Cerebellar nuclear complex (tissue), 1 donor: ENCODE measurements around the gene EVA1C.
"Not testable (repeated sequence)": the region's sequence is repeated elsewhere in the genome, so short reads cannot be mapped to it uniquely, and the experiment has no call there.

Experiments used
- DNase-seq, 2 experiments: peaks; one replicate each; lab custom pipeline; 2025; lab: John Stamatoyannopoulos, UW

The EVA1C gene

DNA sequence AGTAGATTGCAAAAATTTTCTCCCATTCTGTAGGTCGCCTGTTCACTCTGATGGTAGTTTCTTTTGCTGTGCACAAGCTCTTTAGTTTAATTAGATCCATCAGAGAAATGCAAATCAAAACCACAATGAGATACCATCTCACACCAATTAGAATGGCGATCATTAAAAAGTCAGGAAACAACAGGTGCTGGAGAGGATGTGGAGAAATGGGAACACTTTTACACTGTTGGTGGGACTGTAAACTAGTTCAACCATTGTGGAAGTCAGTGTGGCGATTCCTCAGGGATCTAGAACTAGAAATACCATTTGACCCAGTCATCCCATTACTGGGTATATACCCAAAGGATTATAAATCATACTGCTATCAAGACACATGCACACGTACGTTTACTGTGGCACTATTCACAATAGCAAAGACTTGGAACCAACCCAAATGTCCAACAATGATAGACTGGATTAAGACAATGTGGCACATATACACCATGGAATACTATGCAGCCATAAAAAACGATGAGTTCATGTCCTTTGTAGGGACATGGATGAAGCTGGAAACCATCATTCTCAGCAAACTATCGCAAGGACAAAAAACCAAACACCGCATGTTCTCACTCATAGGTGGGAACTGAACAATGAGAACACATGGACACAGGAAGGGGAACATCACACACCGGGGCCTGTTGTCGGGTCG is 21.8 kb upstream of the EVA1C start:
- not testable (repeated sequence) for DNase-seq

DNA sequence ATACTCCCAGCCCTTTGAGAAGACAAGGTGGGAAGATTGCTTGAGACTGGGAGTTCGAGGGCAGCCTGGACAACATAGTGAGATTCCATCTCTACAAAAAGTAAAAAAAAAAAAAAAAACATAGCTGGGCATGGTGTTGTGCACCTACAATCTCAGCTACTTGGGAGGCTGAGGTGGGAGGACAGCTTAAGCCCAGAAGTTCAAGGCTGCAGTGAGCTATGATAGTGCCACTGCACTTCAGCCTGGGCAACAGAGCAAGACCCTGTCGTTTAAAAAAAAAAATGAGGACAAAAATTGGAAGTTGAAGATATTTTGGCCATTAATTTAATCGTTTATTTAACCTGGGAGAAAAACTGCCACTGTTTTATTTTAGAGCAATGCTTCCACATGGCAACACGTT is 20.8 kb upstream of the EVA1C start:
- DNase-seq, result no peak

DNA sequence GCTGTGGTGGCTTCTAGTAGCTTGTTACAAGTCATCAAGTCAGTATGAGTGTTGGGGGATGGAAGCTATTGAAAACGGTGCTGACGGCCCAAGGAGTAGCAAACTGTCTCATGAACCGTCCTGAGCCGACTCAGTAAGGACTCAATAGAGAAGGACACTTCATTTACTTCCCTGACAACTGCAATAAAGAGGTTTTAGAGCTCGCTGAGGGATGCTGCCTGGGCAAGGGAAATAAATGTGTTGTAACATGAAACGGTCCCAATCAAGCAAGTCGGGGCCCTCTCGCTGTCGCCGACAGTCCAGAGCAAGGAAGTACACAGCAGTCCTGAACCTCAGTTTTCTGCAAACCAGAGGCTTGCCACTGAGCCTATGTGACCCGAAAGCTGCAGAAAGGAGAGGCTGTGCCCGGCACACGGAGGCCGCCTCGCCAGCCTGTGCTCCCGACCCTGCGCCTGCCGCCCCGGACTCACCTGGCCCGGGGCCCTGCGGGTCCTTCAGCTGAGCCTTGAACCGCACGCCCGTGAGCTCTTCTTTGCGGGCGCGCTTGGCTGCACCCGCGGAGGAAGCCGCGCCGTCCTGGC is 20.1 kb upstream of the EVA1C start:
- DNase-seq, result no peak

DNA sequence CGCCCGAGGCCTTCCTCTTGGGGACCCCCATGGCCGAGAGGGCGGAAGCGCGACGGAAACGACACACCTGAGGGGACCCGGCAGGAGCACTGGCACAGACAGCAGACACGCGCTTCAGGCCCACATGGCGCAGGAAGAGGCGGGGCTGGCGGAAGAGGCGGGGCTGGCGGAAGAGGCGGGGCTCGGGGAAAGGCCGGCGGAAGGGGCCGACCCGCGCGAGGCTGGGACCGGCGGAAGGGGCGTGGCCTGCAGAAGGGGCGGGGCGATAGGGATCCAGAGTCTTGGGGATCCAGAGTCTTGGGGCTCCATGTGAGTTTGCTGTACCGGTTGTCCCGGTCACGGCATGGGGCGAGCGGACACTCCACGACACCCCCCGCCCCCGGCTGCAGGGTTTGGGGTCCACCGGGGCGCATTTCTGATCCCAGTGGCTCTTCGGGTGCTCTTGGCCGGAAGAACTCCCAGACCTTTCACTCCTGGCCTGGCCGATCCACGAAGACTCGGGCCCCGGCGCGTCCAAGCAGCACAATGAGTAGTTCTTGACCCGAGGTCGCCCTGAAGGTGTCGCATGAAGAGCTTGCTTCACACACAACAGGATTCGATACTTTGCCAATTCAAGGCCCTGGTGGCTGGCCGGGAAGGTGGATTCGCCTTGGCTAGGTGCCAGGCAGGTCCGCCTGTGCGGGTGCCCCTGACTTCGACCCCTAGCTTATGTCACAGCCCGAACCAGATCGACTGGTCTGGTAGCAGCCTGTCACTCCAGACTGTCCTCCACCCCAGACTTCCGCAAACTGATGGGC is 19.4 kb upstream of the EVA1C start, which contains the start of gene URB1:
Gene URB1 (minus strand): TSS at position 133 of the 797 bp plus-strand sequence. CDS start 102 bp downstream, at position 31.
- peak; percentile 9 to 72 for DNase-seq

DNA sequence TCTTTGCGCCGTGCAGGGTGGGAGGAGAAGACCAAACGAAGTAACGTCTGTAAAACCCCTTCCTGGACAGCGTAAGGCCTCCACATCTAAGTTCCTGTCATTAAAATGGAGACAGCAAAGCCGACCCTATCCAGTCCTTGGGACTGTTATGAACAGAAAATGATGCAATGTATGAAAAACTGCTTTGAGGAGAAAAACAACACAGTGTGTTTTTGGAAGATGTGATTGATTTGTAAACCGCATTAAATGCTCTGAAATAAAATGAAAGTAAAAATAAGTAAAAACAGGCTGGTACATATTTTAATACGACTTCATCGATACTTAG is 18.9 kb upstream of the EVA1C start:
- DNase-seq, result no peak

DNA sequence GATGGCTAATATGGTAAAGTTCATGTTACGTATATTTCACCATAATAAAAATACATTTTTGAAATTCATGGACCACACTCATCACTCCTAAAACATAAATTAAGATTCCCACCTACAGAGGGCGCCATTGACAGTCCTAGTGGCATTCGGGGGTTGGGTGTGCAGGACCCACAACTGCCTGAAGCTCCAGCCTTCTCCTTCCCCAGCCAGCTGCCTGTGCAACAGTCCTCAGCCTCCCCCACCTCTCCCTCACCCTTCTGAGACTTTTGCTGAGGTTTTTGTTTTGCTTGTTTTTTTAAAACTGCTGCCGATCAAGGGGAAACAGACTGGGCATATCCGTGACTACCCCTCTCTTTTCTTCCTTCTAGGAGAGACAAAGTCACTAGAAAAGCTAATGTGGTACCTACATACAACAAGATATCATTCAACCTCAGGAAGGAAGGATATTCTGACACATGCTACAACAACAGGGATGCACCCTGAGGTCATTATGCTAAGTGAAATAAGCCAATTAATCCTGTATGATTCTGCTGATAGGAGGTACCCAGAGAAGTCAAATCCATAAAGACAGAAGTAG is 9.2 kb upstream of the EVA1C start:
- no peak for DNase-seq

DNA sequence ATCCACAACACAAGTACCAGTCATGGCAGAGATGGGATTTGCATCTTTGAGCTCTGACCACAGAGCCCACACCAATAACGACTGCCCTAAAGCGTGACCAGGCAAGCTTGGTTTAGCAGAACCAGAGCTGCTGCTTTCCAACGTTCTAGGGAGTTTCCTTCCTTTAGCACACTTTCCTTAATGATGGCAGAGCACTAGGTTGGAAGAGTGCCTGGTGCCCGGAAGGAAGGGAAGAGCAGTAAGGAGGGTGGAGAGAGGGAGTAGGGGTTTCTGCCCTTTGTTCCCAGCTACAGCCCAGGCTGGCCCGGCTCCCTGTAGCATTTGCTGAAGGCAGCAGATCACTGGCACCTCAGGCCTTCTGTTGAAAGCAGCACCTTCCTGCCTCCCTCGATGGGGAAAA is 6.1 kb upstream of the EVA1C start:
- DNase-seq, result no peak

DNA sequence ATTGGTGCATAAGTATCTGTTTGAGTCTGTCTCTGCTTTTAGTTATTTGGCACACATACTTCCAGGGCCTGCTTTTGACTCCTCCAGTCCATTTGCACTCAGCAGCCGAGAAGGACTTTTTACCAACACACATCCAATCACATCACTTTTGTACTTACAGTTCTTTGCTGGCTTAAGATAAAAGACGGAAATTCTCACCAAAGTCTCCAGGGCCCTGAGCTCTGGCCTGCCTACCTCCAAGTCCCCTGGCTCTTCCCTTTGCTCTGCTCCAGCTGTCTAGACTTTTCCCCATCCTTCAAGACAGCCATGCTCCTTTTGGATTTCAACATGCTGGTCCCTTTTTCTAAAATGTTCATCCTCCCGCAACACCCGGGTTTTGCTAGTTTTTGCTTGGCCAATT is 2.2 kb upstream of the EVA1C start:
- DNase-seq, result no peak

DNA sequence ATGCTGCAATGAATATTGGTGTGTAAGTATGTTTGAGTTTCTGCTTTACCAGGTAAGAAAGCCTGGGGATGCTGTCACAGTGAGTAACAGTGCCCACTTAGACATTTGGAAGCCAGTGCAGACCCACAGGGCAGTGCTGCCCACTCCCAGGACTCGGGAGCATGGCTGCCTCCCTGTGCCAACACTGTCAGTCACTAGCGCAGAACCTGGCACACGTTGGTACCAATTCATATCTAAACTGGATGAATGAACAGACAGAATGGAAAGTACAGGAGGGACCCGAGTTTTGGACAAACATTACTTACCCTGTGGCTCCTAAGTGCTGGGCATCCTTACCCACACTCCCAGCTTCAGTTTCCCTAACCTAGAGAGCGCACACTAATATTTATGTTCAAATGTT is 1.6 kb upstream of the EVA1C start:
- DNase-seq, result no peak

DNA sequence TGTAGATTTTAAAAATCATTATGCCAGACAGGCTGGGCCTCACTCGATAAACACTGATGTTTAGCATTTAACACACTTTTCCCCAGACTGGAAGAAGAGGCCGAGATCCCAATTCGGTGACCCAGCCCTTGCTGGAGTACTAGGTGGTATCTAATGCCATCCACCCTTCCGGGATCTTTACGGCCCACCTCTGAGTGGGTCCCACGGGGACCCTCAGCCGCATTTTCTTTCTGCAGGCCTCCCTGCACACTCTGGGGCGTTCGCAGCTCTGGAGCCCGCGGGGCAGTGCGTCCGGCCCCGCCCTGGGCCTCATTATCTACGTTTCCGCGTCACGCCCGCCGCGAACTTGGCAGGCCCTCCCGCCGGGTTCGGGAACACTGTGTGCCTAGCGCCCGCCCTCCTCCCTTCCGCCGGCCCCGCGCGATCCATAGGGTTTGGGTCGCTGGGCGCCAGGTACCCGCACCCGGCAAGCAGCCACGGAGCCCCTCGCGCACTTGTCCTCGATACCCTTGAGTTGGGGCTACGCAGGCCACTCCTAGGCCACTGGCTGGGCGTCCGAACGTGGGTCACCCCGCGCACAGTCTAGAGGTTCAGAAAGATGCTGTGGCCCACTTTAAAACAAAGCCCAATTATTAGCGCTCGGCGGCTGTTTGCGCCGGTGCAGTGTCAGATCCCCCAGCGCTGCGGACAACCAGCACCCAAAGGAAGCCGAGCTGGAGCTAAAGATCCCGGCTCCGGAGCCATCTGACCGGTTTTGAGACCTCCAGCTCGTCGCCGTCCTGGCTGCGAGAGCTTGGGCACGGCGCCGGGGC is 950 bp upstream of the EVA1C start:
- peak in 1 of 2 experiments; percentile 38 for DNase-seq

DNA sequence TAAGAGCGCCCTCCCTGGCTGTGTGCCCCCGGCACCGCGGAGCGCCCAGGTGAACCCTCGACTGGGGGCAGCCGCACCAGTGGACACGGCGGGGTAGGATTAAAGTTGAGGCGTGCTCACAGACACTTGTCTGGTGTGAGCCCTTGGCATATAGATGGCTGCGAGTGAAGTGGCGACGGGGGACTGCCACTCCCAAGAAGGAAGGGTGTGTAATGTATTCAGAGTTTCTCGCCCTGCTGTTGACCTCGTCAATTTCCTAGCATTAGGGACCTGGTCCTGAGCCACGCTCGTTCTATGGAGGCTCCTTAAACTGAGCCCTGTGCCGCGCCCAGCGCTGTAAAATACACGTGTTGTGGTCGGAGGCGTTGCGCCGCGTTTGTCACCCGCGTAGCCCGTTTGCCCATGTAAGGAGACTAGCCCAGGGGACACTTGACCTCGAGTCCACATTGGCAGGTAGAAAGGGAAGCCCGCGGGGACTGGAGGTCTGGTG is 554 bp downstream of the EVA1C start:
- no peak for DNase-seq

DNA sequence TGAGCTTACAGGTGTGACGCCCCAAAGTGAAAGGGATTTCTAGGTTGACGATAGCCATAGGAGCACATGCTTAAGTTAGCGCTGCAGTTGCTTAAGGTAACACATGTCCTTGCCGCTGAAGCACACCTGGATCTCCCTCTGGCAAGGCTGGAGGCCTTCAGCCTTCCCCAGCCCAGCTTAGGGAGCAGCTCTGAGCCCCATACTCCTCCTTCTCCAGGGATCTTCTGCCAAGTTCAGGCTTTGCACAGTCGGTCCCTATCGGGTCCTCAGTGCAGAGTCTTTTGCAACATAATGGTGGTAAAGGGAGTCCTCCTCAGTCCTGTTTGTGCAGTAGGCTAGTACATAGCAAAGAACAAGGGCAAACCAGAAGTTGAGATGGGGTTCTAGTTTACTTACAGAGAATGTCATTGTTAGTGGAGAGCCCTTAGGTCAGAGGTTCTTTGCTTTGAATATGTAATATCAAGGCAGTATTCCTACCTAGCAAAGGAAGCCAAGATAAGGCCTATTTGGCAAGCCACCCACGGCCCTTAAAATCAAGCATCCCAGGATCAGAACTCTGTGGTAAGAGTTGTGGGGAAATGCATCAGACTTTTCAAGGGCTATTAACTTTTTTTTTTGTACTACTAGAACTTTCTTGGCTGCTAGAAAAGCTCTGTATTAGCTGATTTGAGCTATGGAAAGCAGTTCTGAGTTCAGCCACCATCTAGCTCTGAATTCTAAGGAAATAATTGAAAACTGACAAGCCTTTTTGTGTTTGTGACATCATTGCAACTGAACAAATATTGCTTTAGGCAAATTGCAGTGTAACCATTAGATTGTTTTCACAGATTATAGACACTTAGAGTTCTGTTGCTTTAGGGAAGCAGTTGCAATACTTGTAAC is 1.4 kb downstream of the EVA1C start:
- DNase-seq, result no peak

DNA sequence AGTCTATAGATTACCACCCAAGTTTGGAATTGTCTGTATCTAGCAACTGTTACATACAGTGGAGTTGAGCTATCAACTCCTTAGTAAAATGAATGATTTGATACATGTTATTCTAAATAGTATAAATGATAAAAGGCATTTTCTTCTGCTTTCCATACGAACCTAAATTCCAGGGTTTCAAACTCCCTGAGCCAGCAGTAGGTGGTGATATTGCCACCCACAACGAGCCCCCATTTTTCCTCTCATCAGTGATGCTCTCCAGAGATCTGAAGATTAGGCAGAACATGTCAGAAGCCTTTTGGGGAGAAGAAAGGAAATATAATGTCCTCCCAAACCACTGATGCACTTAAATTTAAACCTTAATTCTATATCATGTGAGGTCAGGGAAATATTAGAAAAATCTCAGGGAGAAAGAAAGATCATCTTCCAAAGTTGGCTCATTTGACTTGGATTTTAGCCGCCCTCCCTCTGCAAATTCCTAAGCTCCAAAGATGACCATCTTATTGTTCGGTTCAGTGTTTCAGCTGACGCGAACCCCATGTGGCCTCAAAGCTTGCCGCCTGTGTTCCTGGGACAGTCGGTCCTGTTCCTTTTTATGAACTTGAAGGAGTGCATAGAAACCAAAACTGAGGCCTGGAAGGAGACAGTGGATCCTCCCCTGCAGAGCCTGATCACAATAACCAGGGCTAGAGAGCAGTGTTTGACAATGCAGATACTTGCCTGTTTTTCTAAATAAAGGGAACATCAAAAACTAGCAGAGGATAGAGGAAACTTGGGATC is 2.3 kb downstream of the EVA1C start:
- no peak for DNase-seq

DNA sequence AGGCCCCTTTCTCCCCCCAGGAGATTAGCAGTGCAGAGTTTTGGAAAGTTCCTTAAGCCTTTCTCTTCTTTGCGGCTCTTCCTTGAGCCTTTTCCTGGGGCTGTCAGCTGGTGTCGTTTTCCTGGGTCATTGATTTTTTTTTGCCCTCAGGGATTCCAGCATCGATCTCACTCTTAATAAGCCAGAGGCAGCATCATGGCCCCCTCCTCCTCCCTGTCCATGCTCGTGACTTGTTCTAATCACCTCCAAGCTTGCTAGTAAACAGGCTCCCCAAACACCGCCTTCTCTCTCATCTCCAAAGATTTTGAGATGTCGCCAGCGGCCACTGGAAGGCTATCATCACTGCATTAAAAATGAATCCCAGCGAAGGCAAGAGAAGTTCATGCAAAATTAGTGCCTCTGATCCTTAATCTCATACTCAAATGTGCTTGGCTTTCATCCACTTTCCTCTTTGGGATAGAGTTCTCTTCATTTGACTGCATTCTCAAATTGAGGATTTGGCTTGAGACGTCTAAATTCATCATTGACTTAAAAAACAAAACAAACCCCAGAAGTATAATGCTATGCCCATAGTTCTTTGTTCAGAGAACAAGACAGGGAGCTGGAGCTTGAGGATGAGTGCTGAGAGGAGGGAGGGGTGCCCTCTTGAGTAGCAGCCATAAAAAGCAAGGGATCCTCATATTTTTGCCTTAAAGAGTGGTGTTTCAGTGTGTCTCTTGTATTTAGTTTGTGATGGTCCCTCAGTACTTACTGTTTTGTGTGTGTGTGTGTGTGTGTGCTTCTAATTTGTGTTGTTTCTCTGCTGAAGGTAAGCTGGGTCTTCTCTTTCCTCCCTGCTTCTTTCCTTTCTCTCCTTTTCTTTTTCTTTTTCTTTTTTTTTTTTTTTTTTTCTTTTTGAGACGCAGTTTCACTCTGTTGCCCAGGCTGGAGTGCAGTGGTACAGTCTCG is 3.2 kb downstream of the EVA1C start:
- no peak for DNase-seq

DNA sequence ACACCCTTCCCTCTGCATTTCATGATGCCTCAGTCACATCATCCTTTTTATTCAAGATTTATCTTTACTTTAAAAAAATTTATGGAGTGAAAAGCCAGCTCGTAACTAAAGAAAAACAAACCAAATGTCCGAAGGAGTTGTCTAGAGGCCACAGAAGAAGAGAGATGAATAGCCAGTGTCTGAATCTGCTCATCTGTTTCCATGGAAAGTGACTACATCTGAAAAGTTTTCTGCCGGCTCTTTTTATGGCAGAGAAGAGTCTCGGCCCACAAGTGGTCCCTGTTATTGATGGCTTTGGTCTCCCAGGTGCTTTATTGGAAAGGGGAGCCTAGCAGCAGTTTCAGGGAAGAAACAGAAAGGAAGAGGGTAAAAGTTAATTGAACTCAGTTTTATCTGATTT is 5.6 kb downstream of the EVA1C start:
- DNase-seq, result no peak

DNA sequence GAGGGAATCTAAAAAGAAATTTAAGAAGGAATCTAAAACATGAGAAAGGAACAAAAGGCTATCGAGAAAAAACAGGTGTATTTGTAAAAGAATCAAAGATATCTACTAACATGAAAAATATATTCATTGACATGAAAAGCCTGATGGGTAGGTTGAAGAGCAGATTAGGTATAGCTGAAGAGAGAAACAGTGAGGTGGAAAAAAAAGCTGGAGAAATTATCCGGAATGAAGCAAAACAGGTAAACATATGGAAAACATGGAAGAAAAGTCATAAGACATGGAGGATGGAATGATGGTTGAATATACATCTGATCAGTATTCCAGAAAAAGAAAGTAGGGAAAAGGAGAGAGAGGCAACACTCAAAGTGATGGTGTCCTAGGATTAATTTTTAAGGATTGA is 9.6 kb downstream of the EVA1C start:
- no peak for DNase-seq

DNA sequence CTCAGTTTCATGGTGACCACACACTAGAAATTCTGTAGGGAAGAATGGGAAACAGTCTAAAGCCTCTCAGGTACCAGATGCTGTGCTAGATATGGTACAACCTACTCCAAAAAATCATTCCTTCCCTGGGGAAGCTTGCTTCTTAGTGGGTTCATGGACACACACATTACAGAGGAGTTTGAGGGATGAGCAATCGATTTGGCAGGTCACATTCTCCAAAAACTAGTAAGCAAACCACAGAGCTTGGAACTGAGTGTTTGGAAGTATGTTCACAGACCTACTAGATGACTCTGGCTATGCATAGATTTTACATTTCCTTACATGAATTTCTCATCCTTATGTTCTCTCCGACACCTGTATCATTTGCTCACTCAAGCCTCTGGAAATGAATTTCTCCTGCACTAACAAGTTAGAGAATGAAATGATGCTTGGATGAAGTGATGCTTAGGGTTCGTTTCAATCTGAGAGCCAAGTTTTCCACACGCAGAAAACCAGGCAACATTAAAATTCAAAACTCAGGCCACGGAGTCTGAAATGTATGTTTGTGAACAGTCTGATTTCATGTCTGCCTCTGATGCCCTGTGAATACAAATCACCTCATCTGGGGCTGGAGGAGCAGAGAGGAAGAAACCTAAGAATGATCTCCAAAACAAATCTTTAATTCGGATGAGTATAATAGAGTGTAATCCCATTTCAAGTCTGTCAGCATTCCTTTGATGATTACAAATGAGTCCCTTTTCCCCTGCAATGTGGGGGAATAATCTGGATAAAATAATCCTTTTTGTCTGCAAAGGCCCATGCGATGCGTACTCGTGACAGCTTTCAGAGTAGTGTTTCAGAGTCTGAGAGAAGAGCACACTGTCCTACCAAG is 11.0 kb downstream of the EVA1C start:
- no peak for DNase-seq

DNA sequence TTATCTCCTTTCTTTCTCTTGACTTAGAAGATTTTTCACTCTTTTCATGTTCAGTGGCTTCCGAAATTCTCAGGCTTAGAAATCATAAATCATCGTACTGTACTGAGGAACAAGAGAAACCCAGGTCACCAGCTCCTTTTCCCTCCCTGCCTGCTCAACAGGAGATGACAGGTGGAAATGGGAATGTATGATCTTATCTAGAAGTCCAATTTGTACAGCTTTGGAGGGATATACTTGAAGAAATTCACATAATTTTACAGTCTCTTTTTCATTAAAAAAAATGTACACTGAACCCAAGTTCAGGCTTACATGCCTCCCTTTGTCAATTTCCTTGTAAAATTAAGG is 11.7 kb downstream of the EVA1C start:
- DNase-seq, result no peak
